ENCODE data around the gene GPR33. TPM values are rescaled to one million over a fixed set of nuclear protein-coding genes. Genes with fewer than 3 reads are reported as not detected.
A peak's percentile ranks its signal among the peaks of the same experiment; 100 is the strongest.

Gene GPR33
- total and polyA plus RNA-seq, 2 of the 8 experiments (the other 6 are each of a cell fraction or from before 2014, with no cell fraction given), result not detected

DNA sequence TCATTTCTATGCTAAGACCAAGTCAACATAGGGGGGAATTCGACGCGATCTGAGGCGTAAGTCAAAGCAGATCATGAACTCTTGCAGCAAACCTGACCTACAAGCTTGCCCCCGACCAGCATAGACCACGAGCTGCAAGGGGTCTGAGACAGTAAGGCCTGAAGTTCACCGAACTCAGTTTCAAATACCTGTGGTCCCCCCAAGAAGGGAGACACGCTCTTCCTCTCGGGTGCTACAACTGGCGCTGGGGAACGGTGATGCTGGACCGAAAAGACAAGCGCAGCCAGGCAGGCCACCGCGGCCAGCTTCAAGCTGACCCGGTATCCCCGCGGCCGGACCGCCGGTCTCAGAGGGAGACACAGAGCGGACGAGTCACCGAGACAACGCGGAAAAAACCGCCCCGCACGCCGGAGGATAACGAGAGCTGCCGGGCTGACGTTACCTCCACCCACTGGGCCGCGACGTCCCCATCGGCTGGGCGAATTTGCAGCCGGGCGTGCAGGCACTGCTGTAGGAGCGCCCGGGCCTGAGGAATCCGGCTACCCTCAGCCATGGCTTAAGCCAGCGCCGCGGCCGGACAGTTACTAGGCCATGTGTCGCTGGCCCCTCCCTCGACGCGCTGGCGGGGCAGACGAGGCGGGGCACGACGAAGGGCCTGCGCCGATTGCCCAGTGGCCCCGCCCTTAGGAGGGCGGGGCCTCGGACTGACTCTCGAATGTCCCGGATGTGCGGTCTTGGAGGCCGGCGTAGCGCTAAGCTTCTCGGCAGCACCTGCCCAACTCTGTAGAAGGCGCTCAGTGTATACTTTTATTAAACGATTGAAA is 30.8 kb downstream of the GPR33 start, which contains the start of gene DTD2:
Gene DTD2 (minus strand): TSS at position 666 of the 824 bp plus-strand sequence. CDS start 113 bp downstream, at position 553.
- CTCF ChIA-PET (ENCODE audit: partially characterized antibody), result interaction anchor here (0.6 kb wide), 1 partner anchor 226 kb away, joined by 3 read pairs; no protein-coding TSS in a partner anchor
- Histone ChIP-seq H3K9ac (replicated peaks in 1 of 4; ENCODE audit: extremely low read depth in 1 of 4, low read depth in 3 of 4, low read length in 3 of 4) (peak within 1 kb of the TSS; percentile 87 to 97 (median 89)), H2BK20ac (ENCODE audit: low read length) (no peak within 1 kb of the TSS), H3K18ac (ENCODE audit: extremely low read depth, low read length) (peak within 1 kb of the TSS; percentile 94), H2AK5ac (ENCODE audit: low read depth, low read length) (no peak within 1 kb of the TSS), H4K5ac (ENCODE audit: insufficient read length, low read depth, low read length) (peak within 1 kb of the TSS; percentile 90), H3K36me3 (ENCODE audit: control insufficient read depth in 2 of 4, insufficient read depth in 4 of 4, low read length in 3 of 4) (peaks cover 0 to 7% (median 2%) of the 10 kb centered on the region in 4 experiments; a peak in 3 of 8 replicates), H2AFZ (ENCODE audit: low read length) (peak within 1 kb of the TSS; percentile 82), H4K91ac (replicated peaks; ENCODE audit: insufficient read length, low read length) (peak within 1 kb of the TSS; percentile 93), H2BK12ac (ENCODE audit: low read depth, low read length) (0 out of 2 replicates have a peak within 1 kb of the TSS, but pooled peaks have one; percentile 64), H4K8ac (ENCODE audit: extremely low read depth, insufficient read depth, low read length) (peak within 1 kb of the TSS; percentile 95; the same call in 1 of the 2 replicates), H3K23ac (ENCODE audit: insufficient read length) (no peak within 1 kb of the TSS), H3K23me2 (ENCODE audit: low read depth, low read length) (peaks cover 3% of the 10 kb centered on the region), H3K4ac (replicated peaks; ENCODE audit: insufficient read length, low read depth, low read length) (peak within 1 kb of the TSS; percentile 6), H3K79me2 (ENCODE audit: control insufficient read depth in 1 of 2, insufficient read depth in 2 of 2, low read length in 2 of 2) (no peaks in the 10 kb centered on the region), H3K27ac (ENCODE audit: low read depth, low read length) (peak within 1 kb of the TSS; percentile 84), H3K4me1 (replicated peaks in 1 of 4; ENCODE audit: control insufficient read depth in 3 of 4, insufficient read depth in 4 of 4, low read length in 3 of 4) (peaks cover 0 to 5% (median 2%) of the 10 kb centered on the region in 4 experiments; a peak in 2 of 7 replicates), H2BK120ac (replicated peaks; ENCODE audit: low read depth, low read length) (peak within 1 kb of the TSS; percentile 47), H2BK15ac (ENCODE audit: low read length) (peak within 1 kb of the TSS; percentile 90), H2BK5ac (ENCODE audit: low read depth, low read length) (peak within 1 kb of the TSS; percentile 92), H3K4me3 (ENCODE audit: extremely low read depth in 1 of 4, insufficient read depth in 2 of 4, low read depth in 3 of 4, low read length in 4 of 4) (peak within 1 kb of the TSS; percentile 64 to 92 (median 84)), H3K56ac (replicated peaks; ENCODE audit: insufficient read length, low read depth, low read length) (peak within 1 kb of the TSS; percentile 96), H3K9me3 (ENCODE audit: insufficient read depth in 2 of 2, low read depth in 1 of 2, low read length in 1 of 2) (no peaks in the 10 kb centered on the region; a peak in 1 of 4 replicates), H3K27me3 (replicated peaks in 1 of 4; ENCODE audit: control insufficient read depth in 3 of 4, extremely low read depth in 1 of 4, insufficient read depth in 3 of 4, low read length in 3 of 4) (no peaks in the 10 kb centered on the region), H4K20me1 (replicated peaks in 1 of 2; ENCODE audit: control insufficient read depth in 1 of 2, insufficient read depth in 2 of 2, low read length in 2 of 2) (no peaks in the 10 kb centered on the region), H3K4me2 (ENCODE audit: insufficient read depth in 1 of 2, low read depth in 2 of 2, low read length in 2 of 2) (peak within 1 kb of the TSS; percentile 74 to 79), H3K79me1 (ENCODE audit: low read depth, low read length) (no peaks in the 10 kb centered on the region), H3K14ac (ENCODE audit: insufficient read length) (no peak within 1 kb of the TSS)
- WGBS, 2 experiments (ENCODE audit: extremely low coverage in 1 of 2, insufficient coverage in 1 of 2, insufficient read length in 1 of 2, insufficient replicate concordance in 2 of 2, low coverage in 1 of 2, low lambda C conversion rate in 2 of 2, missing lambda C conversion rate in 1 of 2), result 7% methylated on average over 69 of the region's 70 CpGs; no CpG with 5 or more reads in 1 of the 2 experiments
- no peak for FAIRE-seq
- peak; percentile 89 to 92 for DNase-seq (ENCODE audit: low read depth in 1 of 2, low spot score in 2 of 2)
- POLR2A ChIA-PET (ENCODE audit: partially characterized antibody), result interaction anchor here (0.7 to 1.5 kb wide), 9 partner anchors 9 to 614 kb away, joined by 3 to 5 read pairs (median 3); partner anchors contain the start of genes AP4S1 and HEATR5A
- TF ChIP-seq SRF (IDR thresholded peaks at IDR 0.05; ENCODE audit: low read depth, low read length) (no peak), BACH1 (IDR thresholded peaks at IDR 0.05; ENCODE audit: low read length) (no peak), POLR2A (IDR thresholded peaks at IDR 0.05; ENCODE audit: control extremely low read depth in 1 of 2, low read depth in 2 of 2, low read length in 2 of 2) (peak; percentile 76 to 96), SAP30 (IDR thresholded peaks at IDR 0.05; ENCODE audit: insufficient read depth, insufficient replicate concordance, low read length) (no peak), SUZ12 (IDR thresholded peaks at IDR 0.05; ENCODE audit: low read length) (no peak), GTF2F1 (IDR thresholded peaks at IDR 0.05; ENCODE audit: borderline replicate concordance, low read depth, low read length) (no peak), TAF1 (IDR thresholded peaks at IDR 0.05; ENCODE audit: low read depth, low read length) (peak; percentile 88), CHD1 (IDR thresholded peaks at IDR 0.05; ENCODE audit: low read depth, low read length) (no peak), JUN (IDR thresholded peaks at IDR 0.05; ENCODE audit: low read depth, low read length) (no peak), RFX5 (IDR thresholded peaks at IDR 0.05; ENCODE audit: borderline replicate concordance, low read depth, low read length) (no peak), CHD2 (IDR thresholded peaks at IDR 0.05; ENCODE audit: low read length) (no peak), JUND (IDR thresholded peaks at IDR 0.05; ENCODE audit: low read length) (no peak), BCL11A (IDR thresholded peaks at IDR 0.05; ENCODE audit: low read depth in 2 of 2, low read length in 2 of 2) (no peak)

Measured in H1 (cell line).